Measurements from ENCODE around the gene BBS2.

DNA sequence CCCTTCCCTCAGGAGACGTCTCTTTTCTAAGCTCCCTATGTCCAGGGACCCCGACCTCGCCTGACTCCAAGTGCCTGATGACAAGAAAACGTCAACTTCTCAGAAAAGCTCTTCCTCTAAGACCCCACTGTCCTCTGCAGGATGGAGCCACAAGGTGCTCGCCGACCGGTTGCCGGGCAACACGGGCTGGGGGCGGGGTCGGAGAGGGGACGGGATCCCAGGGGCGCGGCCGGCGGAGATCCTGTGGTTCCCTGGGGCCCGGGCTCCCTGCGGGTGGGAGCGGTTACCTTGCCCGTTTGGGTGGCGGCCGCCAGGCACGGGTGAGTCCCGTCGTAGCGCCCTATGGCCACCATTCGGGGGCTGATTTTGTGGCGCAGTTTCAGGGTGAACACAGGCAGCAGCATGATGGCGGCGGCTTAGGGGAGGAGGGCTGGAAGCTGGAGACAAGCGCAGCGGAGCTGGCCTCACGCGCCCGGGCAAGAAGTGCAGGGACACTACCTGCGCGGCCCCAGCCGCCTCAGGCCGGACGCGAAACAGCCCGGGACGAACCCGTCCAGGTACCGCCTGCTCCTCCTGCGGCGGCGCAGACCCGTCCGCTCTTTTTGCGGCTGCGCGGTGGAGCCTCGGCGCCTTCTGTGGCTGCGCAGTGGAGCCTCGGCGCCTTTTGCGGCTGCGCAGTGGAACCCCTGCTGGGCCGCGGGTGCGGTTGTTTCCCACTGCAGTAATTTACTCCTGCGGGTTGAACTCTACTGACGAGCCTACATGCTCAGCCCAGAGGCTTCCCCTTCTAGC, at the start of gene BBS2:
- TF ChIP-seq, protein P1, sequence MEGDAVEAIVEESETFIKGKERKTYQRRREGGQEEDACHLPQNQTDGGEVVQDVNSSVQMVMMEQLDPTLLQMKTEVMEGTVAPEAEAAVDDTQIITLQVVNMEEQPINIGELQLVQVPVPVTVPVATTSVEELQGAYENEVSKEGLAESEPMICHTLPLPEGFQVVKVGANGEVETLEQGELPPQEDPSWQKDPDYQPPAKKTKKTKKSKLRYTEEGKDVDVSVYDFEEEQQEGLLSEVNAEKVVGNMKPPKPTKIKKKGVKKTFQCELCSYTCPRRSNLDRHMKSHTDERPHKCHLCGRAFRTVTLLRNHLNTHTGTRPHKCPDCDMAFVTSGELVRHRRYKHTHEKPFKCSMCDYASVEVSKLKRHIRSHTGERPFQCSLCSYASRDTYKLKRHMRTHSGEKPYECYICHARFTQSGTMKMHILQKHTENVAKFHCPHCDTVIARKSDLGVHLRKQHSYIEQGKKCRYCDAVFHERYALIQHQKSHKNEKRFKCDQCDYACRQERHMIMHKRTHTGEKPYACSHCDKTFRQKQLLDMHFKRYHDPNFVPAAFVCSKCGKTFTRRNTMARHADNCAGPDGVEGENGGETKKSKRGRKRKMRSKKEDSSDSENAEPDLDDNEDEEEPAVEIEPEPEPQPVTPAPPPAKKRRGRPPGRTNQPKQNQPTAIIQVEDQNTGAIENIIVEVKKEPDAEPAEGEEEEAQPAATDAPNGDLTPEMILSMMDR (IDR thresholded peaks at IDR 0.05; ENCODE audit: low read depth, low read length, missing input control): peak; percentile 13
- no peak for TF ChIP-seq ATF3 (IDR thresholded peaks at IDR 0.05)
- TF ChIP-seq FOXA1 (IDR thresholded peaks at IDR 0.05): no peak
- TF ChIP-seq, protein P2, sequence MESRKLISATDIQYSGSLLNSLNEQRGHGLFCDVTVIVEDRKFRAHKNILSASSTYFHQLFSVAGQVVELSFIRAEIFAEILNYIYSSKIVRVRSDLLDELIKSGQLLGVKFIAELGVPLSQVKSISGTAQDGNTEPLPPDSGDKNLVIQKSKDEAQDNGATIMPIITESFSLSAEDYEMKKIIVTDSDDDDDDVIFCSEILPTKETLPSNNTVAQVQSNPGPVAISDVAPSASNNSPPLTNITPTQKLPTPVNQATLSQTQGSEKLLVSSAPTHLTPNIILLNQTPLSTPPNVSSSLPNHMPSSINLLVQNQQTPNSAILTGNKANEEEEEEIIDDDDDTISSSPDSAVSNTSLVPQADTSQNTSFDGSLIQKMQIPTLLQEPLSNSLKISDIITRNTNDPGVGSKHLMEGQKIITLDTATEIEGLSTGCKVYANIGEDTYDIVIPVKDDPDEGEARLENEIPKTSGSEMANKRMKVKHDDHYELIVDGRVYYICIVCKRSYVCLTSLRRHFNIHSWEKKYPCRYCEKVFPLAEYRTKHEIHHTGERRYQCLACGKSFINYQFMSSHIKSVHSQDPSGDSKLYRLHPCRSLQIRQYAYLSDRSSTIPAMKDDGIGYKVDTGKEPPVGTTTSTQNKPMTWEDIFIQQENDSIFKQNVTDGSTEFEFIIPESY (IDR thresholded peaks at IDR 0.05): no peak
- peak in 1 of 2 donors; percentile 6 for TF ChIP-seq RAD21 (IDR thresholded peaks at IDR 0.05)
- TF ChIP-seq, protein P3, sequence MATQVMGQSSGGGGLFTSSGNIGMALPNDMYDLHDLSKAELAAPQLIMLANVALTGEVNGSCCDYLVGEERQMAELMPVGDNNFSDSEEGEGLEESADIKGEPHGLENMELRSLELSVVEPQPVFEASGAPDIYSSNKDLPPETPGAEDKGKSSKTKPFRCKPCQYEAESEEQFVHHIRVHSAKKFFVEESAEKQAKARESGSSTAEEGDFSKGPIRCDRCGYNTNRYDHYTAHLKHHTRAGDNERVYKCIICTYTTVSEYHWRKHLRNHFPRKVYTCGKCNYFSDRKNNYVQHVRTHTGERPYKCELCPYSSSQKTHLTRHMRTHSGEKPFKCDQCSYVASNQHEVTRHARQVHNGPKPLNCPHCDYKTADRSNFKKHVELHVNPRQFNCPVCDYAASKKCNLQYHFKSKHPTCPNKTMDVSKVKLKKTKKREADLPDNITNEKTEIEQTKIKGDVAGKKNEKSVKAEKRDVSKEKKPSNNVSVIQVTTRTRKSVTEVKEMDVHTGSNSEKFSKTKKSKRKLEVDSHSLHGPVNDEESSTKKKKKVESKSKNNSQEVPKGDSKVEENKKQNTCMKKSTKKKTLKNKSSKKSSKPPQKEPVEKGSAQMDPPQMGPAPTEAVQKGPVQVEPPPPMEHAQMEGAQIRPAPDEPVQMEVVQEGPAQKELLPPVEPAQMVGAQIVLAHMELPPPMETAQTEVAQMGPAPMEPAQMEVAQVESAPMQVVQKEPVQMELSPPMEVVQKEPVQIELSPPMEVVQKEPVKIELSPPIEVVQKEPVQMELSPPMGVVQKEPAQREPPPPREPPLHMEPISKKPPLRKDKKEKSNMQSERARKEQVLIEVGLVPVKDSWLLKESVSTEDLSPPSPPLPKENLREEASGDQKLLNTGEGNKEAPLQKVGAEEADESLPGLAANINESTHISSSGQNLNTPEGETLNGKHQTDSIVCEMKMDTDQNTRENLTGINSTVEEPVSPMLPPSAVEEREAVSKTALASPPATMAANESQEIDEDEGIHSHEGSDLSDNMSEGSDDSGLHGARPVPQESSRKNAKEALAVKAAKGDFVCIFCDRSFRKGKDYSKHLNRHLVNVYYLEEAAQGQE (IDR thresholded peaks at IDR 0.05): no peak
- peak; percentile 88 for TF ChIP-seq YY1 (IDR thresholded peaks at IDR 0.05)
- TF ChIP-seq JUND (IDR thresholded peaks at IDR 0.05): no peak
- no peak for TF ChIP-seq GABPA (IDR thresholded peaks at IDR 0.05 in 1 of 2, conservative IDR thresholded peaks at IDR 0.05 in 1 of 2)
- no peak for TF ChIP-seq MAX (IDR thresholded peaks at IDR 0.05)
- no peak for TF ChIP-seq RXRA (IDR thresholded peaks at IDR 0.05)

Data from liver (tissue), 3 donors.